ENCODE data around the gene RHOF. TPM values are rescaled to one million over a fixed set of nuclear protein-coding genes. Genes with fewer than 3 reads are reported as not detected.
A peak's percentile ranks its signal among the peaks of the same experiment; 100 is the strongest.

Gene RHOF
- total and polyA plus RNA-seq, 2 of the 13 experiments (the other 11 are each of a cell fraction or from before 2014, with no cell fraction given): 14.6 to 32.2 TPM

GRCh38 chr12:121751749-121752351 is 41.6 kb downstream of the RHOF start (continued):
- TF ChIP-seq PATZ1 (CRISPR knock-in tag; IDR thresholded peaks at IDR 0.05) (peak; percentile 51; the same call in 1 of the 2 replicates), HOMEZ (CRISPR knock-in tag; IDR thresholded peaks at IDR 0.05; ENCODE audit: low read depth) (0 out of 2 replicates have a peak, but pooled peaks have one; percentile 21), HMG20A (CRISPR knock-in tag; IDR thresholded peaks at IDR 0.05; ENCODE audit: borderline replicate concordance) (no peak), ZNF12 (CRISPR knock-in tag; IDR thresholded peaks at IDR 0.05) (no peak), NFATC3 (CRISPR knock-in tag; IDR thresholded peaks at IDR 0.05) (no peak), SP4 (CRISPR knock-in tag; IDR thresholded peaks at IDR 0.05) (0 out of 2 replicates have a peak, but pooled peaks have one; percentile 23), HNF4G (IDR thresholded peaks at IDR 0.05; ENCODE audit: borderline replicate concordance, low read depth, low read length) (peak; percentile 54; the same call in 1 of the 2 replicates), HNF4G (CRISPR knock-in tag; IDR thresholded peaks at IDR 0.05; ENCODE audit: borderline replicate concordance, low read depth) (0 out of 2 replicates have a peak, but pooled peaks have one; percentile 48), ZFY (CRISPR knock-in tag; IDR thresholded peaks at IDR 0.05) (peak; percentile 45; the same call in 1 of the 2 replicates), HDAC6 (IDR thresholded peaks at IDR 0.05; ENCODE audit: low read depth, low read length) (no peak), U2AF2 (IDR thresholded peaks at IDR 0.05; ENCODE audit: low read depth, low read length) (no peak), ZFX (CRISPR knock-in tag; IDR thresholded peaks at IDR 0.05; ENCODE audit: low read depth) (peak; percentile 63), TFDP1 (CRISPR knock-in tag; IDR thresholded peaks at IDR 0.05; ENCODE audit: borderline replicate concordance) (no peak), MAX (IDR thresholded peaks at IDR 0.05) (peak; percentile 50; the same call in 1 of the 2 replicates), LCORL (IDR thresholded peaks at IDR 0.05) (no peak), LCORL (CRISPR knock-in tag; IDR thresholded peaks at IDR 0.05) (0 out of 2 replicates have a peak, but pooled peaks have one; percentile 18), ZSCAN20 (CRISPR knock-in tag; IDR thresholded peaks at IDR 0.05; ENCODE audit: borderline replicate concordance) (no peak), ZNF609 (CRISPR knock-in tag; IDR thresholded peaks at IDR 0.05; ENCODE audit: borderline replicate concordance) (0 out of 2 replicates have a peak, but pooled peaks have one; percentile 19), ZNF484 (CRISPR knock-in tag; IDR thresholded peaks at IDR 0.05; ENCODE audit: borderline replicate concordance, low read depth) (no peak), ZNF264 (CRISPR knock-in tag; IDR thresholded peaks at IDR 0.05) (no peak), KAT2B (IDR thresholded peaks at IDR 0.05; ENCODE audit: borderline replicate concordance, low read depth, low read length) (no peak)

Measured in HepG2 (cell line).